Uterus (tissue), 4 donors: ENCODE measurements around the gene LYRM2. TPM values are rescaled to one million over a fixed set of nuclear protein-coding genes. Genes with fewer than 3 reads are reported as not detected.

Experiments
- DNase-seq, 2 donors: peaks; one replicate each; pipeline ENCODE4 v3.0.0-alpha.2; 2019 to 2020
- H3K27ac ChIP-seq, 2 donors: fragments of 200-600 bp; sonication (generic); 1 replicate in 1 of 2; 2 replicates in 1 of 2; pipeline ENCODE4 v1.5.1; 2016 to 2018
- H3K27me3 ChIP-seq, 2 donors: fragments of 200-600 bp; sonication (generic); one replicate each; pipeline ENCODE4 v1.5.1; 2018 to 2019; ENCODE audit warnings: control low read depth in 1 of 2
- H3K36me3 ChIP-seq, 2 donors: fragments of 200-600 bp; sonication (generic); one replicate each; pipeline ENCODE4 v1.5.1; 2019; ENCODE audit warnings: control low read depth in 1 of 2
- H3K4me1 ChIP-seq, 2 donors: fragments of 200-600 bp; sonication (generic); one replicate each; pipeline ENCODE4 v1.5.1; 2018 to 2019; ENCODE audit warnings: control low read depth in 1 of 2
- H3K4me3 ChIP-seq, 2 donors: fragments of 200-600 bp; sonication (generic); 1 replicate in 1 of 2; 2 replicates in 1 of 2; pipeline ENCODE4 v1.5.1; 2018 to 2019; ENCODE audit warnings: mild to moderate bottlenecking in 1 of 2
- H3K9me3 ChIP-seq, 2 donors: fragments of 200-600 bp; sonication (generic); one replicate each; pipeline ENCODE4 v1.5.1; 2019; ENCODE audit warnings: control low read depth in 1 of 2
- POLR2A ChIP-seq, 2 donors: fragments of 450-650 bp; IDR thresholded peaks; one replicate each; pipeline ENCODE4 v1.6.1; 2016; ENCODE audit warnings: antibody characterized with exemption in 2 of 2, mild to moderate bottlenecking in 1 of 2, moderate library complexity in 1 of 2
- intact Hi-C: fragments of 100-400 bp; cut with DNase I; formaldehyde crosslinking; loops from one replicate; pipeline ENCODE4 v1.15.1; 2023; ENCODE audit warnings: low total_unique reads
- total RNA-seq, 4 donors: library from RNA; depleted of rRNA in 3 of 4; stranded (reverse); fragments of >200 nt in 3 of 4; gene quantifications; one replicate each; pipeline versions ENCODE4 v1.1.0 to v1.2.4, GENCODE V29; 2014 to 2023
- TF ChIP-seq, protein P1 (sequence below), 4 experiments: fragments of 200-600 bp in 2 of 4; fragments of 450-650 bp in 2 of 4; sonication (generic) in 2 of 4; IDR thresholded peaks; one replicate each; pipeline ENCODE4 v1.5.1; 2016 to 2019; ENCODE audit warnings: antibody characterized with exemption in 4 of 4, mild to moderate bottlenecking in 2 of 4, moderate library complexity in 1 of 4
- donor health status: DM: yes; HTN: yes; CAD: no.

Gene LYRM2
- total RNA-seq, 4 donors from 2014 or later, result 2.3 to 35.7 (median 12.2) TPM

- Histone ChIP-seq H3K4me1 (no peaks in the 10 kb centered on the region), H3K9me3 (no peaks in the 10 kb centered on the region), H3K27ac (no peak overlapping the region), H3K27me3 (no peaks in the 10 kb centered on the region), H3K4me3 (no peak overlapping the region), H3K36me3 (no peaks in the 10 kb centered on the region)
- TF ChIP-seq POLR2A (IDR thresholded peaks at IDR 0.05), result no peak
- TF ChIP-seq, protein P1, sequence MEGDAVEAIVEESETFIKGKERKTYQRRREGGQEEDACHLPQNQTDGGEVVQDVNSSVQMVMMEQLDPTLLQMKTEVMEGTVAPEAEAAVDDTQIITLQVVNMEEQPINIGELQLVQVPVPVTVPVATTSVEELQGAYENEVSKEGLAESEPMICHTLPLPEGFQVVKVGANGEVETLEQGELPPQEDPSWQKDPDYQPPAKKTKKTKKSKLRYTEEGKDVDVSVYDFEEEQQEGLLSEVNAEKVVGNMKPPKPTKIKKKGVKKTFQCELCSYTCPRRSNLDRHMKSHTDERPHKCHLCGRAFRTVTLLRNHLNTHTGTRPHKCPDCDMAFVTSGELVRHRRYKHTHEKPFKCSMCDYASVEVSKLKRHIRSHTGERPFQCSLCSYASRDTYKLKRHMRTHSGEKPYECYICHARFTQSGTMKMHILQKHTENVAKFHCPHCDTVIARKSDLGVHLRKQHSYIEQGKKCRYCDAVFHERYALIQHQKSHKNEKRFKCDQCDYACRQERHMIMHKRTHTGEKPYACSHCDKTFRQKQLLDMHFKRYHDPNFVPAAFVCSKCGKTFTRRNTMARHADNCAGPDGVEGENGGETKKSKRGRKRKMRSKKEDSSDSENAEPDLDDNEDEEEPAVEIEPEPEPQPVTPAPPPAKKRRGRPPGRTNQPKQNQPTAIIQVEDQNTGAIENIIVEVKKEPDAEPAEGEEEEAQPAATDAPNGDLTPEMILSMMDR (IDR thresholded peaks at IDR 0.05), result peak in 2 of 4 experiments; percentile 8 to 27
- intact Hi-C loops, result no loop called here
- DNase-seq, result no peak
These were observed 40.6 kb downstream of the LYRM2 start for GRCh38 chr6:89597988-89598387.

- Histone ChIP-seq H3K4me3 (no peak overlapping the region), H3K27me3 (no peaks in the 10 kb centered on the region), H3K9me3 (no peaks in the 10 kb centered on the region), H3K27ac (no peak overlapping the region), H3K4me1 (no peaks in the 10 kb centered on the region), H3K36me3 (no peaks in the 10 kb centered on the region)
- intact Hi-C loops, result no loop called here
- DNase-seq, result no peak
- TF ChIP-seq POLR2A (IDR thresholded peaks at IDR 0.05), result no peak
- TF ChIP-seq, protein P1 (IDR thresholded peaks at IDR 0.05), result no peak
These were observed 41.2 kb downstream of the LYRM2 start for GRCh38 chr6:89597372-89597771.

DNA sequence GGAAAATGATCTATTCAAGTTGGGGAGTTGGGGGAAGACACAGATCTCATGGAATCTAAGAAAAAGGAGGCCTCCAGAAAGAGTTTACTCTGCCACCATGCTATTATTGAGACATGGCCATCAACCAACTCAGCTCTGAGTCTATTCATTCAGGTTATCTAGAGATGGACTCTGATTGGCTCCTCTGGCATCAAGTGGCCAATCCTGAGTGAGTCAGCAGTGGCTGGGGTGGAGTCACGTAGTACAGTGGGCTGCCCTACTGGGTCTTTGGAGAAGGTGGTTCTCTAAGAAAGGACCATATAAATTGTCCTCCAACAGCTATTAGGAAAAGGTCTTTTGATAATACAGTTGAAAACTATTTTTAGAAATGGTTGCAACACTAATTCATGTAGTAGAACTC, 42.1 kb downstream of the LYRM2 start:
- TF ChIP-seq, protein P1 (IDR thresholded peaks at IDR 0.05), result no peak
- TF ChIP-seq POLR2A (IDR thresholded peaks at IDR 0.05), result no peak
- intact Hi-C loops, result no loop called here
- DNase-seq, result no peak

GRCh38 chr6:89596056-89596455, 42.5 kb downstream of the LYRM2 start:
- Histone ChIP-seq H3K4me1 (no peaks in the 10 kb centered on the region), H3K36me3 (no peaks in the 10 kb centered on the region), H3K27ac (no peak overlapping the region), H3K4me3 (no peak overlapping the region), H3K9me3 (no peaks in the 10 kb centered on the region), H3K27me3 (no peaks in the 10 kb centered on the region)
- DNase-seq, result no peak
- intact Hi-C loops, result no loop called here
- TF ChIP-seq POLR2A (IDR thresholded peaks at IDR 0.05), result no peak
- TF ChIP-seq, protein P1 (IDR thresholded peaks at IDR 0.05), result no peak

More for the DNA sequence above, 42.1 kb downstream of the LYRM2 start:
- no peak overlapping the region for H3K4me3 ChIP-seq
- no peak overlapping the region for H3K27ac ChIP-seq
- H3K27me3 ChIP-seq, result no peaks in the 10 kb centered on the region
- no peaks in the 10 kb centered on the region for H3K4me1 ChIP-seq
- H3K36me3 ChIP-seq, result no peaks in the 10 kb centered on the region
- H3K9me3 ChIP-seq, result no peaks in the 10 kb centered on the region

GRCh38 chr6:89591745-89592144, 46.8 kb downstream of the LYRM2 start:
- no peaks in the 10 kb centered on the region for H3K9me3 ChIP-seq
- no peak for TF ChIP-seq POLR2A (IDR thresholded peaks at IDR 0.05)
- TF ChIP-seq, protein P1 (IDR thresholded peaks at IDR 0.05), result no peak
- H3K27ac ChIP-seq, result no peak overlapping the region
- no peak overlapping the region for H3K4me3 ChIP-seq
- intact Hi-C loops, result no loop called here
- no peaks in the 10 kb centered on the region for H3K4me1 ChIP-seq
- no peak for DNase-seq
- H3K36me3 ChIP-seq, result no peaks in the 10 kb centered on the region
- H3K27me3 ChIP-seq, result no peaks in the 10 kb centered on the region
